MV-4-11 (cell line): ENCODE measurements around the gene KRTAP5-2.

Experiments used
- DNase-seq: peaks from one replicate; lab custom pipeline; 2025; lab: John Stamatoyannopoulos, UW

KRTAP5-2 gene

DNA sequence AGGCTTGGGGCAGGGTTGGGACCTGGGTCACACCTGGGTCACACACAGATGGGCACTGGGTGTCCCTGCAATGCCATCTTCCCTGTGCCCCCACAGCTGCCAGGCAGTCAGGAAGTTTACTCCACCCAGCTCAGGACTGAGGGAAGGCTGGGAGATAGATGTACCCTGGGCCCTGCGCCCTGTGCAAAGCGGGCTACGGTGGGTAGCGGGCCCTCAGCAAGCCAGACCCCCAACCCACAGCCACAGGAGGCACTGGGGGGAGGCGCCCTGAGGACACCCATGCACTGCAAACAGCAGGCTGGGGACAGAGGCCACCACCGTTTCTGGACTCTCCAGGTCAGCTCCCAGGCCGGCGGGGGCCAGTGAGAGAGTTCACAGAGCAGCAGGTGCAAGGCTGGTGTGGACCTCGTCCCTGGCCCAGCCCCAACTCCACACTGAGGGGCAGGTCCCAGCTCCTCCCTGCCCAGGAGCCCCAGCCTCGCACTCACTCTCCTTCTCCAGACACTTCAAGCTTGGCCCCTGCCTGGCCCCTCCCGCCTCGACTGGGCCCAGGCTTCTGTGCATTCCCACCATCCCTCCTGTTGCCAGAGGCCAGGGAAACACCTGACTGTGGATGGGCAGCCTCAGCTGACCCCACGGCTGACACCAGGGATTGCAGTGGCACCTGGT is 30.9 kb downstream of the KRTAP5-2 start:
- DNase-seq, result no peak

DNA sequence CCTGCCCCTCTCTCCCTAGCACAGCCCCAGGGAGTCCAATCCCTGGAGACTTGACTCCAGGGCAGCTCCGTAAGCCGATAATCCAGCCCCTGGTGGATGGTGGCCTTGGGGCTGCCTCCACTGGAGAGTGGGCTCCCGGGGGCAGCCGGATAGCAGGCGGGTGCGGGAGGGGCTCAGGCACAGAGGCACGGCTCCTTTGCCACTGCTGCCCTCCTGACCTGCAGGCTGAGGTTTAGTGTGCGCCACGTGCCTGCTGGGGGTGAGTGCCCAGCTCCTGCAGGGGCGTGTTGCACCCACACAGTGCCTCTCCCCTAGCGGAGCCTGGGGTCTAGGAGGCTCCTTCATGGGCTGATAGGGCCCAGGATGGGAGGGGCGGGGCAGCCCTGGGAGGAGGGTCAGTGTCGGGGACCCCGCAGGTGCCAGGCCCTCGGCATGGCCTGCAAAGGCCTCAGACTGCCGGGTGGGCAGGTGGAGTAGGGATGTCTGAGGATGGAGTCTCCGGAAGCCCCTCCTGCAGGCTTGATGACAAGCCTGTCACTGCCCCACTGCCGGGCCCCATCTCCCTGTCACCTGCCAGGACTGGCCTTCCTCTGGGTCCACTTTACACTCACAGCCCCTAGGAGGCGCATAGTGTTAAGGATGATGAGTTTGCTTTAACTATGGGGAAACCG is 31.6 kb downstream of the KRTAP5-2 start:
- no peak for DNase-seq

DNA sequence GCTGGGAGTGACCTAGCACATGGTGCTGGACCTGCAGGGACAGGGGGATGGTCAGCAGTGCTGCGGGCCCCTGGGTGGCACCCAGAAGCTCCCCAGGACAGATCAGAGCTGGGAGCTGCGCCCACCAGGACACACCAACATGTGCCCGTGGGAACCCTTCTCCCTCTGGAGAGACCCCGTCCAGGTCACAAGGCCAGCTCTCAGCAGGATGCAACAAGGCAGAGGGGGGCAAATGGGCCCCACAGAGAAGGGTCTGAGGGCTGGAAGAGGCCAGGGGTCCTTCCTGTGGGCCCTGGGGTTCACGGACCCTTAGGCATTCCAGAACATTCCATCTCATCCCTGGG is 32.2 kb downstream of the KRTAP5-2 start:
- no peak for DNase-seq

DNA sequence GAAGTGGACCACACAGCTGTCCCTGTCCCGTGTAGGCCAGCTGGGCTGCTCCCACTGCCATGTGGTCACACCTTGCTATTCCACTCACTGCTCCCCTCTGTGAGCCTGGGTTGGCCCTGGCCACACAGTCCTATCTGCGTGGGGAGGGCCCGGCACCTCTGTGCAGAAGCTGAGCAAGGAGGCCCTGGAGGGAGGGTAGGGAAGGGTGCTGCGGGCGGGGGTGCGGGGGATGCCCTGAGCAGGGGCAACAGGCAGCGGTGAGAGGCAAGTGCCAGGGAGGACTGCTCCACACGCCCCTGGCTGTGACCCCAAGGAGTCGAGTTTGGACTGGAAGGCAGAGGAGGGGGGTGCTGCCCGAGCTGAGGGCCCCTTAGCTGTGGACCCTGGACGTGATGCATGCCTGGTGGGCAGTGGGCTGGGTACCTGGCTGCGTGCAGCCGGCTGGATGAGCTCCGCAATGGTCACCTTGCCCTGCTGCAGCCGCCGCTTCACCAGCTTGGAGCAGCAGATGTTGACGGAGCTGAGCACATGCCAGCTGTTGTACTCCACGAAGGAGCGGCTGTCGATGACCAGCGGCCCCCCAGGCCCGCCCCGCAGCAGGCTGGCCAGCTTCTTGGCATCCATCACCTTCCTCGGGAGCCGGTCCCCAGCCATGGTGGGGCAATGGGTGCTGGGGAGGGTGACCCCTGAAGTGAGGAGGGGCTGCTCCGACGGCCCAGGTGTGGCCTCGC is 32.8 kb downstream of the KRTAP5-2 start:
- no peak for DNase-seq

DNA sequence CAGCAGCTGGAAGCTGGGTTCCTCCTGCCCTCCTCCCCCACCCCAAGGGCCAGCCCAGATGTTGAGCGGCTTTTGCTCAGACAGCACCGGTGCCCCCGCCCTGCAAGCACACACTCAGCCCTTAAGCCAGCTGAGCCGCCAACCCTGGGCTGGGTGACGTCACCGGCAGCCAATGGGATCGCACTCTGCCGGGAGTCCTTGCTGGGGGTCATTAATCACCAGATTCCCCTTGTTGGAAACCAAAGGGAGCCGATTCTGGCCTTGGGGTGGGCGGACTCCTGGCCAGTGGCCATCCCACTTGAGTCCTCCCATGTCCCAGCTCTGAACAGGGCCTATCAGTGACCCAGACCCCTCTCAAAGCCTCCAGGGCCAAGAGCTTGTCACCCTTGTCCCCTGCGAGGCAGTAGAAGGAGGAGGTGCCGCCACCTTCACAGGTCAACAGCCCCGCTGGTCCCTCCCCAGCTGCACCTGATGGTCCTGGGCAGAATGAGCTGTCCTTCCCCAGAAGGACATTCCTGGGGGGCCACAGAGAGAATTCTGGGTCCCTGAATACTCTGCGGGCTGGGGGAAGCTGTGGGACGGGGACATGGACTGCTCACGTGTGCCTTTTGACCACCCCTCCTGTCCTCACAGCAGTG is 33.4 kb downstream of the KRTAP5-2 start:
- DNase-seq, result peak; percentile 51

DNA sequence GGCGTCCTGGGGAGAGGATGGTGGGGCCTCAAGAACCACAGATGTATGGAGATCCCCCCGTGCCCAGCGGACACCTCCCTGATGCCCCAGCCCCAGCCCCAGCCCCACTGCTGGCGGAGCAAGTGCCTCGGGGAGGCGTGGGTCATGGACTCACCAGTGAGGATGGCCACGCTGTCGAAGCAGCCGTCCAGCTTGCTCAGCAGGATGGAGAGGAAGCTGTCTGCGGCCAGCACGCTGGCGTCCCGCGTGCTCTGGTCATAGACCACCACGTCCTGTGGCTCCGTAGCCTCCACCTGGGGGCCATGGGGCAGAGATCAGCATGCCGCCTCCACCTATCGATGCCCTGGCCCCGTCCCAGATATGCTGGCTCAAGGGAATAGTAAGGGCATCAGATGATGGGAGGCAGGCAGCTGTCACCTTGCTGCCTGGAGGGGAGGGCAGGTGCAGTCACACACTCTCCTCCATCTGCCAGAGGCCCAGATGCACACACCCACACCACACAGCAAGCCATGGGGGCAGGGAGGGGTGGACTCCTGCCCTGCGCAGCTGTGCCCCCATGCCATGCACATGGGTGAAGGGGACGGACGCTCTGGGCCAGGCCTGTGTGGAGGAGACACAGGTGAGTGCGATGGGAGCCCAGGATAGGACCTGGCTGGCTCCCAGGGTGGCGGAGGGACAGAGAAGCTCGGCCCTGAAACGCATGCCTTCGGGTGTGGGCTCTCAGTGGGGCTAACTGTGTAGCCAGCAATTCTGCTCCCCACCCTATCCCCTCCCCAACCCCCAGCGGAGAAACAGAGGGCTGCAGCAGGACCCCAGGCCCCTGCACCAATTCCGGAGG is 34.2 kb downstream of the KRTAP5-2 start:
- DNase-seq, result no peak

DNA sequence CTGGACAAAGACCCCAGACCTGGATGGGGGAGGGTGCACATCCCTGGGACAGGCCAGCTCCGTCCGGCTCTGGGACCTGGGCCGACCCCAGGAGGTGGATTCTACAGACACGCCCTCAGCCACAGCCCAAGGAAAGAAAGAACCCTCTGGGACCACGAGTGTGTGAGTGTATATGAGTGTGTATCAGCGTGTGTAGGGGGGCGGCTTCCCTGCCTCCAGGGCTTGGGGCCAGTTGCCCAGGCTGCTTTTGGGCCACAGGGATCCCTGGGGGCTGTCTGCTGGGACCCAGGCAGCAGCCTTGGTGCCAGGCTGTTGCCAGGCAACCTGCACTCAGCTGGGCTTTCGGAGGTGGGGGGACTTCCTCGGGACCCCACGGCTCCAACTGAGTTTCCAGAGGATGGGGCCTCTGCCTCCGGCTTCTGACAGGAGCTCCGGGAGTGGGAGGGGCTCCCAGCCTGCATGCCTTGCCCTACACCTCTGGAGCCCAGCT is 34.9 kb downstream of the KRTAP5-2 start:
- no peak for DNase-seq

DNA sequence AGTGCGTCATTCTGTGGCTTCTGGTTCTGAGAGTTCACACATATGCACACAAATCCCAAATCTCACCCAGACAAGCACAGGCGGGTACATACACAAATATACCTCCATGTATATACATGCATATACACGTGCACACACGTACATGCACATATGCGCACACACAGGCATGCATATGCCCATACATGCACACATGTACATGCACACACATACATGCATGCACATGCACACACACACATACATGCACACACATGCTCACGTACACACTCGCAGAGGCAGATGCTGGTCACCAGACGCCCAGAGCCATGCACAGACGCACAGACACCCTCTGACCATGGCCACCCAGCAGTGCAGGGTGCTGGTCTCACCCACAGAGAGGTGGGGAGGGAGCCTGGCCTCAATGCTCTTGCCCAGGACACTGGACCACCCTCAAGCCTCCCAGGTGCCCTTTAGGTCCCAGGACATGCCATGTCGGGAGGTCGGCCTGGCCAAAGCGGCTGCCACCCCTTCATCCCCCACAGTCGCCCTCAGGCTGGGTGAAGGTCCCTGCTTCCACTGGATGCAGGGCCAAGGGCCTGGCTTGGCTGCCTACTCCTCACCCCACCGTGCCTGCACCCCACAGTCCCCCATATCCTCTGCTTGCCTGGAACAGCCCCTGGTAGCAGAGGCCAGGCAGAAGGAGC is 35.5 kb downstream of the KRTAP5-2 start:
- DNase-seq, result no peak

DNA sequence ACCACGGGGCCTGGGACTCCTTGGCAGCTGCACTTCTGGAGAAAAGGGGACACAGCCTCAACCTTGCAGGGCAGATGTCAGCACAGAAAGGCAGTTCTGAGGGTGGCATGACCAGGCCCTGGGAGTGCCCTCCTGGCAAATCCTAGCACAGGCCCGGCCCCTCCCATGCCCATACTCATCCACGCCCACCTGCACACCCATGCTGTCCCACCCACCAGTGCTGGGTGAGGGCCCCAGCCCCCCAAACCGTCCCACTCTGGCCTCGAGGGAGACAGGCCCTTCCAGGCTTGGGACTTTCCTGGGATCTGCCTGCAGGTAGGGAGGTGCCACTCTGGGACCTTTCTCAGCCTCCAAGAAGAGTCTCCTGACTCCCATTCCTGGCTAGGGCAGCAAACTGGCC is 36.1 kb downstream of the KRTAP5-2 start:
- DNase-seq, result no peak

DNA sequence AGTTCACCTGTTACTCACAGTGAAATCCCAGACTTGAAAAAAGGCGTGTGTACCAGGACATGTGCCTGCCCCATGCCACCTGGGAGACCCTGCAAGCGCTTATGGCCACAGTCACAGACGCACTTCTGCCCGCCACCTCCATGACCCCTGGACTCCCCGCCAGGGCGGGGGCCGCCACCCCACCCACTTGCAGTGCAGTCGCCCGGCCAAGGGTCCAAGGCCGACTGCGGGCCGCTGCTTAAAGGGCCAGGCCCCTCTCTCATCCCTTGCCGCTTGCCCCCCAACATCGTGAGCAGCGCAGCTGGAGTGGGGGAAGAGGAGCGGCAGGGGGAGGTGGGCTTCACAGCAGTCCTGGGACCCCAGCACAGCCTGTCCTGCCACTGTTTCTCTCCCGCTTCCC is 36.8 kb downstream of the KRTAP5-2 start:
- no peak for DNase-seq

DNA sequence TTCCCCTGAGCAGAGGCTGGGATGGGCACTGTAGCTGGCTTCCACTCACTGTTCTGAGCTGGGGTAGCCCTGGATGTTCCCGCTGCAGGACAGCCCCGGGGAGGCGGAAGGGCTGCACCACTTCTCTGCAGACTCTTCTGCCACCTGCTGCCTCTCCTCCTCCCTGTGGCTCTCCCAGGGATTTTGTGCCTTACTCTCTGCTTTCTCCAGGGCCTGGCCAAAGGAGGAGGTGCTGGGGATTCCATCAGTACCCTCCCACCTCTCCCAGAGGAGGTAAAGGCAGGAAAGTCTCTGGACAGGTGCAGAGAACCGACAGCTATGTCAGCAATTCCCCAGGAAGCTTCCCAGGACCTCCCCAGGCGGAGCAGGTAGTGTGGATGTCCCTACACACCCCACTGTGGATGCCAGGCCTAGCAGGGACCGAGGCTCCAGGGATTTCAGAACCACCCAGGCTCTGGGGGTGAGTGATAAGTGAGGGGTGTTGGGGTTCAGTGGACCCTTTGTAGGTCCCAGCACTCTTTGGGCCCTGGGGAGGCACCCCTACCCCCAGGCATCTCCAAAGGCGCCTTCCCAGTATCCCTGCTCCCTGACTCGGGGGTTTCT is 37.3 kb downstream of the KRTAP5-2 start:
- DNase-seq, result no peak

DNA sequence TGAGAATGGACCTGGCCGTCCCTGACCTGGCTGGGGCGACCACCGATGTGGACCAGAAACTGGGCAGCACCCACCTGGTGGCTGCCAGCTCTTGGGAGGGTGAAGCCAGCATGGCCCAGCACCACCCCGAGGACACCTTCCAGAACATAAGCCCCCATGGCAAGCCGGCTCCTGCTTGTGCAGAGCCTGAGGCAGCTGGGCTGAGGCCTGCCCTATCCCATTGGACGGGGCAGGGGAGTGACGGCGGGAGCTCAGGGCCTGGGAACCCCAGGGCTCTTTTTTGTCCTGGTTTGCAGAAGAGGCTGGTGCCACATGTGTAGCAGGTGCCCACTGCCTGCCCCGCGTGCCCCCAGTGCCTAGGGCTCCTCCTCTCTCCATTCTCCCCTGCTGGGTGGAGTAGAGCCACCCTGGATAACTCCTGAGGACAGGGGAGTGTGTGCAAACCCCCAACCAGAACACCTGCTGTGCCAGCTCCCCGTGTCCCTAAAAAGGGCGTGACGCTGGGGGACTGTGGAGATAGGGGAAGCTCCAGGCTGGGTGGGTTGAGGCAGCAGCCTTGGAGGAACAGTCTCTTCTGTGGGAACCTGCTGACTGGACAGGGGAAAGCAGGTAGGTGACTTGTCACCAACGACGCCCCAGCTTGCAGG is 38.0 kb downstream of the KRTAP5-2 start:
- DNase-seq, result no peak

DNA sequence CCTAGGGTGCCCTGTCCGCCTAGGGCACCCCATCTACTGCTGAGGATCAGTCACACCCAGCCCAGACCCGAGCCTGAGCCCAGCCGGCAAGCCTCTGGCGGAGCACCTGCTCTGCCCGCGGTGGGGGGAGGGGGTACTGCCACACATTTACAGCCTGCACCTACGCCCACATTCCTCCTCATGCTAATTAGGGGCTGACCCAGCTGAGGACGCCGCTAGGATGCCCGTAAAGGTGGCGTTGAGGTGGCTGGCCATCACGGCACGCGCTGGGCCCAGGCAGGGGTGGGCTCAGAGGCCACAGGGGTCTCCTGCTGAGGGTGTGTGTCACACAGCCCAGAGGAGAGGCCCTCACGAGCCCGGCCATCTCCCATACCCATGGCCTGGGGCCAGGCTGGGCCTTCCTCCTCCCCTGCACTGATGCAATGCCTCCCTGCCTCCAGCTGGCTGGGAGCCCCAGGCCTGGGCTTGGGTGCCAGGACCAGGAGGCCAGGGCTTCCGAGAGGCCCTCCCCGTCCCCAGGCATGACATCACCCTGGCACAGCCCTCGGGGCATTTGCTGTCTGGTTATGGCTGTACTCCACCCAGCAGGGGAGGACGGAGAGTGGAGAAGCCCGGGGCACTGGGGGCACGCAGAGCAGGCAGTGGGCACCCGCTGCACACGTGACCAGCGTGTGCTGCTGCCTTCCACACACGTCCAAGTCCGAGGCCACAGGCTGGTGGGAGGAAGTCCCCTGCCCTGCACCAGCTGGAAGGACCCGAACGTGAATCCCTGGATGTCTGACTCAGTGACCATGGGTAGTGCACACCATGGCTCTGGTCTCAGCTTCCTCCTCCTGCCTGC is 38.8 kb downstream of the KRTAP5-2 start:
- DNase-seq, result no peak

DNA sequence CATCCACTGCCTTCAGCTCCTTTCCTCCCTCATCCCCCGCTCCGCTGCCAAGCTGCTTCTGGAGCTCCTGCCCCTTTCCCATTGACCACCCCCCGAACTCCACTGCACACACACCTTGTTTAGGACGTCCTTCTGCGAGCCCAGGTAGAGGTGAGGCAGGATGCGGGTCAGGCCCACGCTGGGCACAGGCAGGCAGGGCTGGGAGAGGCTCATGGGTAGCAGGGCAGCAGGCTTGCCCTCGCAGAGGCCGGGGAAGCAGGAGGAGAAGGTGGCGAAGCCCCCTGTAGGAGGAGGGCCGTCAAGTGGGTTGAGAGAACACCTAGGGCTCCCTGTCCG is 39.4 kb downstream of the KRTAP5-2 start:
- DNase-seq, result no peak

DNA sequence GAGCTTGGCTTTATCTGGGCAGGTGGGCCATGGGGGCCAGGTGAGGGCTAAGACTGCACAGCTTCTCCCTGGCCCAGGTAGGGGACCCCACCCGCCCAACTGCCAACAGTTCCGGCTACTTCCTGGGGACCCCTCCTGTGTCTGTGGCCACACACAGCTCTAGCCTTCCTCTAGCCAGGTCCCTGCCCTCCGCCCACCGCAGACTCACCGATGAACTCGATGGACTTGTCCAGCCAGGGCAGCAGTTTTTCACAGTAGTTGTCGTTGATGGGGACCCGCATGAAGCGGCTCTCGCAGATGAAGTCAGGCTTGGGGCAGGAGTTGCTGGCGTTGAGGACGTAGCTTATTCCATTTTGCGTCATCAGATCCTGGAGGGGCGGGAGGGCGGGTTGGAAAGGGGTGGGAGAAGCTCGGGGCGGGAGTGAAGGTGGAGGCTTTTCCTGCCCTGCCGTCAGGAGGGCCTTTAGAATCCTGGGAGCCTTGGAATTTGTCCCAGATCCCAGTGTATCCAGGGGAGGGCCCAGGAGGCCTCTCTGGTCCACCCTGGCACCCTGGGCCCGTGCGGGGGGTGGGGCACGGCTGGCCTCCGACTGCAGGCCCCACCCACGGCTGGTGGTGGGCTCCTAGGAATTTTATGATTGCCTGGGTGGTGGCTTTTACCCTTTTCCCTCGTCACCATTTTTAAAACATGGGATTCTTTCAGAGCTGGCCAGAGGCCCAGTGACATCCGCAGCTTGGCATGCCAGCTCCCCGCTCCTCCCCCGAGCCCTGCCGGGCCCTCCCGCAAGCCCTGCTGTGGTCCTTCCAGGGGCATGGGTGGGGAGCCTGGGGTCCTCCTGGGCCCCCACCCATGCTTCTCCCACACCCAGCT is 40.0 kb downstream of the KRTAP5-2 start:
- no peak for DNase-seq

DNA sequence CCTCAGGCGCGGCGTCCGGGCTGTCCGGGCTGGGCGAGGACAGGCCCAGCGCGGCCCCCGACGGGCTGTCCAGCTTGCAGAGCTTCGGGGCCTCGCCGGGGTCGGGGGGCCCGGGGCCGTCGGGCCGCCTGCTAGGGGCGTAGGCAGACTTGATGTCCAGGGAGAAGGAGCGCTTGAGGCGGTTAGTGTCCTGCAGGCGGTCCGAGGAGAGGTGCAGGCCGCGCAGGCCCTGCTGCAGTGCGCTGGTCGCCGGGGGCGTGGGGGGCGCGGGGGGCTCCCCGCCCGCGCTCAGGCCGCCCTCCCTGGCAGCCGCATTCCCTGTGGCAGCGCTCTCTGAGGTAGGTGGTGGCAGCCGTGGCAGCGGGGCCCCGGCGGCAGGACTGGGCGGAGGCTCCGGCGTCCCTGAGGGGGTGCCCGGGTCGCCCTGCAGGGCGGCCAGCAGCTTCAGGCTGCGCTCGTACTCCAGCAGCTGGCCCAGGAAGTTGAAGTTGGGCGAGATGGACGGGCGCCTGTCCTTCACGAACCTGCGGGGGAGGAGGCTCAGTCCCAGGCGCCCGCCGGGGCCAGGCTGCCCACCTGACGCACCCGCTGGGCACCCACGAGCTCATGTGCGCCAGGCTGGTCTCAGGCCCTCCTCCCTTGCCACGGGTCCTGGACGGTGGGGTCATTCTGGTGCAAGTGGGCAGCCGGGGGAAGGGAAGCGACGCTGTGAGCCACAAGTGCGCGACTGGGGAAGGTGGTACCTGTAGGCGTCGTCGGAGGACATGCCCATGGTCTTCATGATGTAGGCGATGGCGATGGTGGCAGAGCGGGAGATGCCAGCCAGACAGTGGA is 40.8 kb downstream of the KRTAP5-2 start:
- no peak for DNase-seq

DNA sequence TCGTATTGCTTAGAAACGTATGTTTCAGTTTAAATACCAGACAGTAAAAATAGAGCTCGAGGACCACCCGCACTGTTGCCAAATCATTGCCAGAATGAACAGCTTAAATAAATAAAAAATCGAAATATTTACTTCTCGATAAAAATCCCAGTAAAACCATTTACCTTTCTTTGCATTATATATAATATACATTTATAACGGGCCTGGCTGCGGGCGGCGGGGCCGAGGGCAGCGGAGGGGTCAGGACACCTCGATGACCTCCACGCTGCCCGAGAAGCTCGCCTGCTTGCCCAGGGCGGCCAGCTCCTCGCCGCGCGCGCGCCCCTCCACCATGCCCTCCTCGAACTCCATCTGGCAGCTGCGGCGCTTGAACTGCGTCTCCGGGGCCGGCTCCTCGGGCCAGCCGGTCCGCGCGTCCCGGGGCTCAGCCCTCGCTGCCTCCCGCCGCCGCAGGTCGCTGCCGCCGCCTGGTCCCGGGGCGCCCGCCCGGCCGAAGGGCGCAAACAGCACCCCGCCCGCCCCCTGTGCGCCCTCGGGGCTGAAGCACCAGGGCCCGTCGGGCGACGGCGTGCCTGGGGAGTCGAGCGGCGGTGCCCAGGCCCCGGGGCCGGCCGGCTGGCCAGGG is 41.7 kb downstream of the KRTAP5-2 start:
- DNase-seq, result no peak
